ENCODE results near the gene HIBCH. TPM values are rescaled to one million over a fixed set of nuclear protein-coding genes. Genes with fewer than 3 reads are reported as not detected.

The HIBCH gene
- total and polyA plus RNA-seq, 2 of the 4 experiments (the other 2 are of a cell fraction) = 8.8 to 11.9 TPM

GRCh38 chr2:190336420-190336819, 16.8 kb upstream of the HIBCH start:
- no peak overlapping the region for H4K91ac ChIP-seq (ENCODE audit: insufficient read depth, low read depth, low read length)
- H2AFZ ChIP-seq (replicated peaks; ENCODE audit: low read length, poor library complexity) = no peak overlapping the region
- no peak overlapping the region for H3K4ac ChIP-seq (ENCODE audit: low read depth, low read length)
- H3K79me1 ChIP-seq (ENCODE audit: low read depth in 1 of 2, low read length in 2 of 2) = no peaks in the 10 kb centered on the region
- no peak overlapping the region for H2BK5ac ChIP-seq (ENCODE audit: low read depth, low read length, poor library complexity, severe bottlenecking)
- H3K9me1 ChIP-seq (ENCODE audit: insufficient read depth, low read length) = no peaks in the 10 kb centered on the region
- no peaks in the 10 kb centered on the region for H3K4me1 ChIP-seq (ENCODE audit: control insufficient read depth, insufficient read depth, low read length)
- no peak overlapping the region for H3K9ac ChIP-seq (ENCODE audit: low read depth, low read length)
- ChIA-PET POLR2A (ENCODE audit: unreplicated experiment) (no interaction called here), CTCF (interaction anchor here (0.8 to 1.0 kb wide), 2 partner anchors 8 to 17 kb away, joined by 3 read pairs; partner anchors contain the start of gene HIBCH)
- dilution Hi-C loops (cut with HindIII; ENCODE audit: low sequenced_read_pairs, unreplicated experiment) (no loop called here), intact Hi-C loops (cut with micrococcal nuclease) (no loop called here), in situ Hi-C loops (cut with MboI; ENCODE audit: low sequenced_read_pairs) (no loop called here)
- no peak overlapping the region for H3K14ac ChIP-seq (replicated peaks; ENCODE audit: low read depth, low read length)
- no TSS peak for BruUV-seq (replicated peaks)
- no peak overlapping the region for H2AK9ac ChIP-seq (replicated peaks; ENCODE audit: low read depth, low read length, poor library complexity)
- H2BK15ac ChIP-seq (ENCODE audit: low read depth, low read length) = no peak overlapping the region
- no peak overlapping the region for H3K23ac ChIP-seq (ENCODE audit: low read depth, low read length)
- no peaks in the 10 kb centered on the region for H4K20me1 ChIP-seq (ENCODE audit: insufficient read depth, low read length)
- H4K8ac ChIP-seq (ENCODE audit: low read depth in 2 of 2, low read length in 2 of 2) = no peak overlapping the region
- DNase-seq = no peak
- H2AK5ac ChIP-seq (ENCODE audit: low read depth, low read length) = no peak overlapping the region
- H3K4me3 ChIP-seq (ENCODE audit: insufficient read depth, low read depth, low read length) = no peak overlapping the region
- no peak overlapping the region for H3K4me2 ChIP-seq (ENCODE audit: low read depth, low read length)
- H3K18ac ChIP-seq (ENCODE audit: low read depth, low read length) = no peak overlapping the region
- WGBS, 2 experiments (ENCODE audit: extremely low coverage in 2 of 2, insufficient read length in 1 of 2) = no CpG with 5 or more reads among the region's 2 CpGs
- H3K9me3 ChIP-seq (ENCODE audit: control insufficient read depth, insufficient read depth, low read length) = no peaks in the 10 kb centered on the region
- TF ChIP-seq MAFK (IDR thresholded peaks at IDR 0.05; ENCODE audit: low read depth, low read length) (no peak), RCOR1 (IDR thresholded peaks at IDR 0.05; ENCODE audit: insufficient replicate concordance, low read length) (no peak), CEBPB (IDR thresholded peaks at IDR 0.05; ENCODE audit: low read depth, low read length) (no peak), POLR2A (IDR thresholded peaks at IDR 0.05; ENCODE audit: low read depth, low read length) (no peak), MXI1 (IDR thresholded peaks at IDR 0.05; ENCODE audit: borderline replicate concordance, low read depth, low read length) (no peak), SMC3 (IDR thresholded peaks at IDR 0.05; ENCODE audit: low read depth, low read length) (no peak), MAZ (IDR thresholded peaks at IDR 0.05; ENCODE audit: borderline replicate concordance, low read depth, low read length) (no peak), RFX5 (IDR thresholded peaks at IDR 0.05; ENCODE audit: low read depth, low read length) (no peak), USF2 (IDR thresholded peaks at IDR 0.05; ENCODE audit: low read depth, low read length) (no peak), CHD1 (IDR thresholded peaks at IDR 0.05; ENCODE audit: low read depth, low read length) (no peak), ELK1 (IDR thresholded peaks at IDR 0.05; ENCODE audit: borderline replicate concordance, low read depth, low read length) (no peak), FOS (IDR thresholded peaks at IDR 0.05; ENCODE audit: low read depth, low read length) (no peak), CTCF (conservative IDR thresholded peaks at IDR 0.05; ENCODE audit: low read depth, low read length) (no peak), RAD21 (IDR thresholded peaks at IDR 0.05; ENCODE audit: low read length) (no peak)
- no peaks in the 10 kb centered on the region for H3K36me3 ChIP-seq (ENCODE audit: control insufficient read depth, insufficient read depth, low read length)
- H4K5ac ChIP-seq (ENCODE audit: low read depth, low read length) = no peak overlapping the region
- H3K27ac ChIP-seq (ENCODE audit: insufficient read depth, low read length) = no peak overlapping the region
- ATAC-seq (ENCODE audit: low read depth) = no peak
- no peak overlapping the region for H3K56ac ChIP-seq (ENCODE audit: extremely low read depth, insufficient read depth, low read length)
- no peak overlapping the region for H2BK120ac ChIP-seq (ENCODE audit: low read depth, low read length)
- no peaks in the 10 kb centered on the region for H3K27me3 ChIP-seq (ENCODE audit: control insufficient read depth, insufficient read depth, low read length)
- no peak overlapping the region for H2BK20ac ChIP-seq (ENCODE audit: low read depth, low read length)
